ENCODE results near the gene C8B. TPM values are rescaled to one million over a fixed set of nuclear protein-coding genes. Genes with fewer than 3 reads are reported as not detected.

The C8B gene
- total RNA-seq, 4 donors from 2014 or later: not detected

GRCh38 chr1:56881417-56881816, 84.4 kb downstream of the C8B start:
- no peak for ATAC-seq
- Histone ChIP-seq H3K4me3 (no peak overlapping the region), H3K36me3 (no peaks in the 10 kb centered on the region), H3K27ac (no peak overlapping the region), H3K9me3 (no peaks in the 10 kb centered on the region), H3K27me3 (no peaks in the 10 kb centered on the region), H3K4me1 (no peaks in the 10 kb centered on the region)
- TF ChIP-seq POLR2A (IDR thresholded peaks at IDR 0.05): no peak
- 89 to 95% methylated on average over 6 of the region's 6 CpGs for WGBS, 2 donors (ENCODE audit: low coverage in 1 of 2)

- ATAC-seq: no peak
- no peaks in the 10 kb centered on the region for H3K36me3 ChIP-seq
- no peaks in the 10 kb centered on the region for H3K27me3 ChIP-seq
- no peak overlapping the region for H3K27ac ChIP-seq
- WGBS, 2 donors (ENCODE audit: low coverage in 1 of 2): 73 to 82% methylated on average over 1 of the region's 1 CpG
- H3K4me3 ChIP-seq: no peak overlapping the region
- no peaks in the 10 kb centered on the region for H3K4me1 ChIP-seq
- no peak for TF ChIP-seq POLR2AphosphoS5 (IDR thresholded peaks at IDR 0.05)
- TF ChIP-seq CTCF (IDR thresholded peaks at IDR 0.05): no peak
- TF ChIP-seq EP300 (IDR thresholded peaks at IDR 0.05): no peak
- no peak for TF ChIP-seq POLR2A (IDR thresholded peaks at IDR 0.05)
- no peaks in the 10 kb centered on the region for H3K9me3 ChIP-seq
These were observed 85.0 kb downstream of the C8B start for GRCh38 chr1:56880774-56881173.

Other genes with a start within 250 kb of the C8B start
- gene FYB2, start 146.6 kb downstream of the C8B start, total RNA-seq: under 1 TPM in 1 of 4 donors, not detected in 3; 0.64 TPM
- gene C8A, start 111.2 kb downstream of the C8B start, total RNA-seq: not detected